H1 (cell line): ENCODE data around the gene NCAPD3. TPM values are rescaled to one million over a fixed set of nuclear protein-coding genes. Genes with fewer than 3 reads are reported as not detected.

Source experiments
- CTCF ChIA-PET: fragments of 300-600 bp; sonication (Branson Sonifier 250); formaldehyde crosslinking; loops from one replicate; lab custom pipeline; 2021; ENCODE audit not compliant: partially characterized antibody; lab: Charles Lee
- POLR2A ChIA-PET: fragments of 300-600 bp; sonication (Branson Sonifier 250); formaldehyde crosslinking; loops from one replicate; lab custom pipeline; 2021; ENCODE audit warnings: inconsistent platforms; ENCODE audit not compliant: partially characterized antibody; lab: Charles Lee
- DNase-seq, 2 experiments: peaks; one replicate each; pipeline versions ENCODE4 v3.0.0 to v3.0.0-alpha.2; 2010 to 2022; ENCODE audit warnings: low spot score in 2 of 2, low read depth in 1 of 2, mixed read lengths in 1 of 2
- FAIRE-seq: peaks from 2 replicates; lab custom pipeline; 2011; peaks lifted over from hg19 to GRCh38; lab: Jason Lieb, UNC
- H2AFZ ChIP-seq: 2 replicates; pipeline ENCODE4 v1.8.1; 2012; ENCODE audit warnings: low read length, inconsistent platforms
- H2AK5ac ChIP-seq: 2 replicates; pipeline ENCODE4 v1.6.1; 2013; ENCODE audit warnings: low read depth, low read length
- H2BK120ac ChIP-seq: replicated peaks from 2 replicates; pipeline ENCODE3; 2013; ENCODE audit warnings: low read depth, low read length, inconsistent platforms
- H2BK12ac ChIP-seq: 2 replicates; pipeline ENCODE4 v1.6.1; 2013; ENCODE audit warnings: low read depth, low read length
- H2BK15ac ChIP-seq: 2 replicates; pipeline ENCODE4 v1.6.1; 2013; ENCODE audit warnings: low read length
- H2BK20ac ChIP-seq: 2 replicates; pipeline ENCODE4 v1.6.1; 2013; ENCODE audit warnings: low read length
- H2BK5ac ChIP-seq: 2 replicates; pipeline ENCODE4 v1.6.1; 2013; ENCODE audit warnings: low read depth, low read length
- H3K14ac ChIP-seq: 2 replicates; pipeline ENCODE4 v1.6.1; 2013; ENCODE audit warnings: inconsistent platforms; ENCODE audit not compliant: insufficient read length
- H3K18ac ChIP-seq: 2 replicates; pipeline ENCODE4 v1.6.1; 2013; ENCODE audit warnings: low read length; ENCODE audit errors: extremely low read depth
- H3K23ac ChIP-seq: 2 replicates; pipeline ENCODE4 v1.6.1; 2013; ENCODE audit warnings: inconsistent platforms; ENCODE audit not compliant: insufficient read length
- H3K23me2 ChIP-seq: 2 replicates; pipeline ENCODE4 v1.6.1; 2013; ENCODE audit warnings: low read depth, low read length
- H3K27ac ChIP-seq: 2 replicates; pipeline ENCODE4 v1.6.1; 2011; ENCODE audit warnings: low read depth, low read length, inconsistent platforms
- H3K27me3 ChIP-seq, 4 experiments: replicated peaks in 1 of 4; 1 replicate in 1 of 4; 2 replicates in 3 of 4; pipeline versions ENCODE4 v1.6.1 to v1.8.1; 2011 to 2013; ENCODE audit warnings: low read length in 3 of 4, mild to moderate bottlenecking in 3 of 4, inconsistent platforms in 2 of 4, mixed read lengths in 2 of 4, moderate library complexity in 1 of 4; ENCODE audit not compliant: control insufficient read depth in 3 of 4, insufficient read depth in 3 of 4; ENCODE audit errors: extremely low read depth in 1 of 4
- H3K36me3 ChIP-seq, 4 experiments: 2 replicates each; pipeline versions ENCODE4 v1.6.1 to v1.8.1; 2011 to 2013; ENCODE audit warnings: mild to moderate bottlenecking in 4 of 4, low read length in 3 of 4, moderate library complexity in 2 of 4, control low read depth in 1 of 4, inconsistent platforms in 1 of 4; ENCODE audit not compliant: insufficient read depth in 4 of 4, control insufficient read depth in 2 of 4
- H3K4ac ChIP-seq: replicated peaks from 2 replicates; pipeline ENCODE3; 2013; ENCODE audit warnings: low read length, low read depth, mixed read lengths, inconsistent platforms; ENCODE audit not compliant: insufficient read length
- H3K4me1 ChIP-seq, 4 experiments: replicated peaks in 1 of 4; 1 replicate in 1 of 4; 2 replicates in 3 of 4; pipeline versions ENCODE4 v1.6.1 to v1.8.1; 2011 to 2013; ENCODE audit warnings: low read length in 3 of 4, inconsistent platforms in 2 of 4, mixed read lengths in 1 of 4; ENCODE audit not compliant: insufficient read depth in 4 of 4, control insufficient read depth in 3 of 4
- H3K4me2 ChIP-seq, 2 experiments: 2 replicates each; pipeline versions ENCODE4 v1.6.1 to v1.8.1; 2011 to 2013; ENCODE audit warnings: low read depth in 2 of 2, low read length in 2 of 2, control low read depth in 1 of 2, inconsistent platforms in 1 of 2, mild to moderate bottlenecking in 1 of 2; ENCODE audit not compliant: insufficient read depth in 1 of 2
- H3K4me3 ChIP-seq, 4 experiments: fragments of 200-600, 300-600 bp in 1 of 4; sonication (generic), shearing (Covaris generic), sonication (Bioruptor Twin) in 1 of 4; 2 replicates each; pipeline versions ENCODE4 v1.5.1 to v1.8.1; 2011 to 2016; ENCODE audit warnings: low read length in 4 of 4, low read depth in 3 of 4, control low read depth in 2 of 4, inconsistent platforms in 2 of 4, mild to moderate bottlenecking in 2 of 4, mixed read lengths in 1 of 4, moderate library complexity in 1 of 4; ENCODE audit not compliant: insufficient read depth in 2 of 4; ENCODE audit errors: extremely low read depth in 1 of 4
- H3K56ac ChIP-seq: replicated peaks from 2 replicates; pipeline ENCODE3; 2013; ENCODE audit warnings: low read depth, mild to moderate bottlenecking, mixed read lengths, low read length, inconsistent platforms; ENCODE audit not compliant: insufficient read length
- H3K79me1 ChIP-seq: 2 replicates; pipeline ENCODE4 v1.6.1; 2013; ENCODE audit warnings: low read depth, low read length, control low read depth
- H3K79me2 ChIP-seq, 2 experiments: 2 replicates each; pipeline versions ENCODE4 v1.6.1 to v1.8.1; 2012 to 2013; ENCODE audit warnings: low read length in 2 of 2, mild to moderate bottlenecking in 2 of 2, inconsistent platforms in 1 of 2; ENCODE audit not compliant: insufficient read depth in 2 of 2, control insufficient read depth in 1 of 2
- H3K9ac ChIP-seq, 4 experiments: replicated peaks in 1 of 4; 1 replicate in 1 of 4; 2 replicates in 3 of 4; pipeline versions ENCODE4 v1.6.1 to v1.8.1; 2011 to 2013; ENCODE audit warnings: low read depth in 3 of 4, low read length in 3 of 4, control low read depth in 2 of 4, mild to moderate bottlenecking in 2 of 4, moderate library complexity in 2 of 4, inconsistent platforms in 1 of 4; ENCODE audit errors: extremely low read depth in 1 of 4
- H3K9me3 ChIP-seq, 2 experiments: 2 replicates each; pipeline versions ENCODE4 v1.6.1 to v1.8.1; 2012 to 2013; ENCODE audit warnings: mild to moderate bottlenecking in 2 of 2, moderate library complexity in 2 of 2, control low read depth in 1 of 2, inconsistent platforms in 1 of 2, low read depth in 1 of 2, low read length in 1 of 2, mixed read lengths in 1 of 2; ENCODE audit not compliant: insufficient read depth in 2 of 2
- H4K20me1 ChIP-seq, 2 experiments: replicated peaks in 1 of 2; 2 replicates each; pipeline versions ENCODE3 to v1.8.1; 2011 to 2013; ENCODE audit warnings: inconsistent platforms in 2 of 2, low read length in 2 of 2, mild to moderate bottlenecking in 1 of 2; ENCODE audit not compliant: insufficient read depth in 2 of 2, control insufficient read depth in 1 of 2
- H4K5ac ChIP-seq: 2 replicates; pipeline ENCODE4 v1.6.1; 2013; ENCODE audit warnings: low read length, low read depth, mixed read lengths, inconsistent platforms; ENCODE audit not compliant: insufficient read length
- H4K8ac ChIP-seq: 2 replicates; pipeline ENCODE4 v1.8.0; 2013; ENCODE audit warnings: mild to moderate bottlenecking, moderate library complexity, low read length, inconsistent platforms; ENCODE audit not compliant: insufficient read depth; ENCODE audit errors: extremely low read depth
- H4K91ac ChIP-seq: replicated peaks from 2 replicates; pipeline ENCODE3; 2013; ENCODE audit warnings: low read length, mixed read lengths, inconsistent platforms; ENCODE audit not compliant: insufficient read length
- EZH2 ChIP-seq: fragments of 200-600 bp; sonication (generic); IDR thresholded peaks from 2 replicates; pipeline ENCODE4 v1.7.1; 2012; ENCODE audit warnings: low read depth, mild to moderate bottlenecking, moderate library complexity, low read length, inconsistent platforms; ENCODE audit not compliant: severe bottlenecking
- JUN ChIP-seq: IDR thresholded peaks from 2 replicates; pipeline ENCODE4 v1.6.1; 2011; ENCODE audit warnings: low read depth, mild to moderate bottlenecking, improper control_type of control experiment, low read length
- NANOG ChIP-seq: IDR thresholded peaks from 2 replicates; pipeline ENCODE4 v1.6.1; 2011; ENCODE audit warnings: low read length, low read depth, mild to moderate bottlenecking, inconsistent platforms; ENCODE audit not compliant: insufficient read depth, poor library complexity, severe bottlenecking
- POLR2A ChIP-seq, 2 experiments: IDR thresholded peaks; 1 replicate in 1 of 2; 2 replicates in 1 of 2; pipeline ENCODE4 v1.6.1; 2011; ENCODE audit warnings: low read depth in 2 of 2, low read length in 2 of 2, mild to moderate bottlenecking in 2 of 2; ENCODE audit errors: control extremely low read depth in 1 of 2
- RNF2 ChIP-seq: fragments of 200-900, 300-1000 bp; sonication (generic); IDR thresholded peaks from 2 replicates; pipeline ENCODE4 v1.7.1; 2016; ENCODE audit warnings: borderline replicate concordance, low read depth, mild to moderate bottlenecking, antibody characterized with exemption, low read length; ENCODE audit not compliant: poor library complexity, severe bottlenecking; ENCODE audit errors: missing control alignments
- SIX5 ChIP-seq: IDR thresholded peaks from 2 replicates; pipeline ENCODE4 v1.6.1; 2011; ENCODE audit warnings: mild to moderate bottlenecking, low read depth, low read length
- TAF7 ChIP-seq: optimal IDR thresholded peaks from 2 replicates; pipeline ENCODE3; 2011; ENCODE audit warnings: low read depth, mild to moderate bottlenecking, inconsistent platforms, low read length, moderate library complexity, borderline replicate concordance
- TBP ChIP-seq: IDR thresholded peaks from 2 replicates; pipeline ENCODE4 v1.6.1; 2011; ENCODE audit warnings: low read depth, low read length, improper control_type of control experiment
- WGBS, 2 experiments: shearing (Covaris generic) in 1 of 2; methylation state at CpG; one replicate each; pipeline versions ENCODE4 v1.1.6 to v1.1.7; 2013 to 2015; ENCODE audit warnings: low lambda C conversion rate in 2 of 2, mixed read lengths in 2 of 2, inconsistent platforms in 1 of 2, low coverage in 1 of 2, missing lambda C conversion rate in 1 of 2; ENCODE audit not compliant: insufficient replicate concordance in 2 of 2, insufficient coverage in 1 of 2, insufficient read length in 1 of 2; ENCODE audit errors: extremely low coverage in 1 of 2, missing lambda C conversion rate in 1 of 2; 5-methylcytosine and 5-hydroxymethylcytosine counted together
- polyA plus RNA-seq, 7 experiments: library from polyadenylated mRNA; depleted of rRNA in 3 of 7; stranded (reverse) in 5 of 7; unstranded in 2 of 7; fragments of >200 nt in 5 of 7; fragments of 200-250 nt in 2 of 7; gene quantifications; 1 replicate in 5 of 7; 2 replicates in 1 of 7; 4 replicates in 1 of 7; pipeline versions ENCODE4 v1.2.1 to v1.2.3, GENCODE V29; 2011 to 2013; ENCODE audit warnings: missing spikeins in 2 of 7, mixed read lengths in 2 of 7
- total RNA-seq: library from RNA; stranded (reverse); fragmentation: NEBNext Ultra II Directional; extraction: Animal tissue kit (Norgen Biotek cat#: 25700); gene quantifications from 2 replicates; pipeline ENCODE4 v1.2.1, GENCODE V29; 2021

NCAPD3 gene
- total and polyA plus RNA-seq, 2 of the 8 experiments (the other 6 are each of a cell fraction or from before 2014, with no cell fraction given), result 26.5 to 55.2 TPM

- no peak overlapping the region for H3K23ac ChIP-seq
- no peak overlapping the region for H4K91ac ChIP-seq
- ChIA-PET CTCF (interaction anchor here (0.9 to 2.7 kb wide), 5 partner anchors 9 to 27 kb away, joined by 3 to 23 read pairs (median 6); partner anchors contain the start of genes NCAPD3 and VPS26B), POLR2A (interaction anchor here (0.6 to 1.9 kb wide), 4 partner anchors 9 to 156 kb away, joined by 3 to 7 read pairs (median 4); partner anchors contain the start of genes NCAPD3 and VPS26B)
- H3K18ac ChIP-seq, result no peak overlapping the region
- no peak overlapping the region for H3K14ac ChIP-seq
- TF ChIP-seq EZH2 (no peak), JUN (no peak), TBP (no peak), SIX5 (no peak), POLR2A (IDR thresholded peaks at IDR 0.05; ENCODE audit: control extremely low read depth in 1 of 2, low read depth in 2 of 2, low read length in 2 of 2) (no peak), TAF7 (no peak), NANOG (no peak), RNF2 (no peak)
- H3K36me3 ChIP-seq, result no peaks in the 10 kb centered on the region
- no peaks in the 10 kb centered on the region for H3K23me2 ChIP-seq
- no peak overlapping the region for H2BK20ac ChIP-seq
- H3K9me3 ChIP-seq, result no peaks in the 10 kb centered on the region
- no peaks in the 10 kb centered on the region for H3K27me3 ChIP-seq
- FAIRE-seq (no peak), DNase-seq (no peak)
- H3K79me2 ChIP-seq, result peaks cover 0 to 4% of the 10 kb centered on the region in 2 experiments; a peak in 1 of 4 replicates
- H2BK12ac ChIP-seq, result no peak overlapping the region
- H3K4me3 ChIP-seq, result no peak overlapping the region
- no peak overlapping the region for H4K8ac ChIP-seq
- no peak overlapping the region for H3K4ac ChIP-seq
- no peak overlapping the region for H2AK5ac ChIP-seq
- no peak overlapping the region for H2BK15ac ChIP-seq
- no peaks in the 10 kb centered on the region; a peak in 1 of 7 replicates for H3K4me1 ChIP-seq
- no peak overlapping the region for H4K5ac ChIP-seq
- WGBS, 2 experiments, result 96% methylated on average over 4 of the region's 4 CpGs; no CpG with 5 or more reads in 1 of the 2 experiments
- no peaks in the 10 kb centered on the region; the same call in none of the 2 replicates for H3K79me1 ChIP-seq
- H3K4me2 ChIP-seq, result no peak overlapping the region
- H2AFZ ChIP-seq, result no peak overlapping the region
- no peak overlapping the region for H2BK5ac ChIP-seq
- no peak overlapping the region for H3K9ac ChIP-seq
- H3K56ac ChIP-seq, result no peak overlapping the region
- H3K27ac ChIP-seq, result no peak overlapping the region
- H2BK120ac ChIP-seq, result no peak overlapping the region
- peaks cover 0 to 2% of the 10 kb centered on the region in 2 experiments for H4K20me1 ChIP-seq
Observed at GRCh38 chr11:134233729-134234179, 10.0 kb upstream of the NCAPD3 start.
